ENCODE results near the gene JAG1.

Gene JAG1

GRCh38 chr20:10675450-10675848 lies 1.6 kb upstream of the JAG1 start:
- Histone ChIP-seq H3K9me3 (ENCODE audit: control insufficient read depth, insufficient read depth, low read depth, low read length) (no peaks in the 10 kb centered on the region), H3K4me3 (ENCODE audit: low read depth, low read length) (peak overlapping the region; percentile 93), H3K27ac (ENCODE audit: low read depth, low read length) (no peak overlapping the region)

GRCh38 chr20:10674684-10675449 lies 1.1 kb upstream of the JAG1 start:
- H3K9ac ChIP-seq (ENCODE audit: low read length) = peak overlapping the region; percentile 90
- peaks cover 29% of the 10 kb centered on the region for H3K4me1 ChIP-seq (ENCODE audit: control insufficient read depth, insufficient read depth, low read length)
- H3K9me3 ChIP-seq (ENCODE audit: control insufficient read depth, insufficient read depth, low read depth, low read length) = no peaks in the 10 kb centered on the region
- peak overlapping the region; percentile 93 for H3K4me3 ChIP-seq (ENCODE audit: low read depth, low read length)
- no peaks in the 10 kb centered on the region for H3K27me3 ChIP-seq (ENCODE audit: control insufficient read depth, insufficient read depth, low read length)
- no peaks in the 10 kb centered on the region; the same call in 1 of the 2 replicates for H3K36me3 ChIP-seq (ENCODE audit: control insufficient read depth, insufficient read depth, low read length)
- peak overlapping the region; percentile 96 for H3K27ac ChIP-seq (ENCODE audit: low read depth, low read length)

More at GRCh38 chr20:10675450-10675848, 1.6 kb upstream of the JAG1 start:
- Histone ChIP-seq H3K36me3 (ENCODE audit: control insufficient read depth, insufficient read depth, low read length) (no peaks in the 10 kb centered on the region; the same call in 1 of the 2 replicates), H3K4me1 (ENCODE audit: control insufficient read depth, insufficient read depth, low read length) (peaks cover 23% of the 10 kb centered on the region), H3K27me3 (ENCODE audit: control insufficient read depth, insufficient read depth, low read length) (no peaks in the 10 kb centered on the region), H3K9ac (ENCODE audit: low read length) (peak overlapping the region; percentile 90)

- H3K9me3 ChIP-seq (ENCODE audit: control insufficient read depth, insufficient read depth, low read depth, low read length) = no peaks in the 10 kb centered on the region
- peaks cover 42% of the 10 kb centered on the region for H3K4me1 ChIP-seq (ENCODE audit: control insufficient read depth, insufficient read depth, low read length)
- peak overlapping the region; percentile 93 for H3K4me3 ChIP-seq (ENCODE audit: low read depth, low read length)
- no peaks in the 10 kb centered on the region for H3K27me3 ChIP-seq (ENCODE audit: control insufficient read depth, insufficient read depth, low read length)
- H3K27ac ChIP-seq (ENCODE audit: low read depth, low read length) = peak overlapping the region; percentile 59; the same call in 1 of the 2 replicates
- peaks cover 6% of the 10 kb centered on the region; the same call in 1 of the 2 replicates for H3K36me3 ChIP-seq (ENCODE audit: control insufficient read depth, insufficient read depth, low read length)
- H3K9ac ChIP-seq (ENCODE audit: low read length) = peak overlapping the region; percentile 90
Observed at GRCh38 chr20:10673176-10673841, 490 bp downstream of the JAG1 start.

- H3K4me1 ChIP-seq (ENCODE audit: control insufficient read depth, insufficient read depth, low read length) = peaks cover 49% of the 10 kb centered on the region
- H3K4me3 ChIP-seq (ENCODE audit: low read depth, low read length) = peak overlapping the region; percentile 93
- peak overlapping the region; percentile 59; the same call in 1 of the 2 replicates for H3K27ac ChIP-seq (ENCODE audit: low read depth, low read length)
- H3K9ac ChIP-seq (ENCODE audit: low read length) = peak overlapping the region; percentile 90
- no peaks in the 10 kb centered on the region for H3K27me3 ChIP-seq (ENCODE audit: control insufficient read depth, insufficient read depth, low read length)
- H3K36me3 ChIP-seq (ENCODE audit: control insufficient read depth, insufficient read depth, low read length) = peaks cover 11% of the 10 kb centered on the region; the same call in 1 of the 2 replicates
- H3K9me3 ChIP-seq (ENCODE audit: control insufficient read depth, insufficient read depth, low read depth, low read length) = no peaks in the 10 kb centered on the region
Observed at GRCh38 chr20:10672624-10673127, 1.1 kb downstream of the JAG1 start.

DNA sequence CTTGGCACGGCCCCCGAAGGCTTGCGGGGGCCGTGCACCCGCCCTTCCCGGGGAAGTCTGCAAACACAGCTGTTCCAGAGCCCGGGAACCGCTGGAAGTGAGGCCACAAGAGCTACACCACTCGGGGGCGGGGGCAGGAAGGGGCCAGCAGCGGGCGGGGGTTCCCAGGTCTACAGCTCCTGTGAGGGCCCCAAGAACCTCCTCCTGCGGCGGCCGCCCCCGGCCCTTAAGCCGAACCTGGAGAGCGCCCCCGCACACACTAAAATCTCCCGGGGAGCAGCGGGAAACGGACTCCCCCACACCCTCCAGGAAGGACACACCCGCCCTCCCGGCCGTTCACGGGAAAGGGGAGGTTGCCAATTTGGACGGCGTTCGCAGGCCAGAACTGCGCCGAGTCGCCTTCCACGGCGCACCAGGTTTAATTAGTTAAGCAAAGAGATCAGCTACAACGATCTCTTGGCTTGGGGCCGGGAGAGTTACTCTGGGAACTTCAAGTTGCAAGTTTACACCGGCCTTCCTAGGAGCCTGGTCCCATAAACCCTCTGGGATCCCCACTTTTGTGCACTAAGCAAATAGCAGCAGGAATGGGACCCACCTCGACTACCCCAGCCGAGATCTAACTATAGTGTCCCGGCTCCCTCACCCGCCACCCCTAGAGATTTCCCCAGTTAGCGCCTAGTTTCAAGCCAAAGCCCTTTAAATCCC lies 1.7 kb downstream of the JAG1 start:
- Histone ChIP-seq H3K4me1 (ENCODE audit: control insufficient read depth, insufficient read depth, low read length) (peaks cover 55% of the 10 kb centered on the region), H3K9ac (ENCODE audit: low read length) (peak overlapping the region; percentile 90), H3K27ac (ENCODE audit: low read depth, low read length) (peak overlapping the region; percentile 59; the same call in 1 of the 2 replicates), H3K9me3 (ENCODE audit: control insufficient read depth, insufficient read depth, low read depth, low read length) (no peaks in the 10 kb centered on the region), H3K27me3 (ENCODE audit: control insufficient read depth, insufficient read depth, low read length) (no peaks in the 10 kb centered on the region), H3K4me3 (ENCODE audit: low read depth, low read length) (peak overlapping the region; percentile 93), H3K36me3 (ENCODE audit: control insufficient read depth, insufficient read depth, low read length) (peaks cover 15% of the 10 kb centered on the region; the same call in 1 of the 2 replicates)

DNA sequence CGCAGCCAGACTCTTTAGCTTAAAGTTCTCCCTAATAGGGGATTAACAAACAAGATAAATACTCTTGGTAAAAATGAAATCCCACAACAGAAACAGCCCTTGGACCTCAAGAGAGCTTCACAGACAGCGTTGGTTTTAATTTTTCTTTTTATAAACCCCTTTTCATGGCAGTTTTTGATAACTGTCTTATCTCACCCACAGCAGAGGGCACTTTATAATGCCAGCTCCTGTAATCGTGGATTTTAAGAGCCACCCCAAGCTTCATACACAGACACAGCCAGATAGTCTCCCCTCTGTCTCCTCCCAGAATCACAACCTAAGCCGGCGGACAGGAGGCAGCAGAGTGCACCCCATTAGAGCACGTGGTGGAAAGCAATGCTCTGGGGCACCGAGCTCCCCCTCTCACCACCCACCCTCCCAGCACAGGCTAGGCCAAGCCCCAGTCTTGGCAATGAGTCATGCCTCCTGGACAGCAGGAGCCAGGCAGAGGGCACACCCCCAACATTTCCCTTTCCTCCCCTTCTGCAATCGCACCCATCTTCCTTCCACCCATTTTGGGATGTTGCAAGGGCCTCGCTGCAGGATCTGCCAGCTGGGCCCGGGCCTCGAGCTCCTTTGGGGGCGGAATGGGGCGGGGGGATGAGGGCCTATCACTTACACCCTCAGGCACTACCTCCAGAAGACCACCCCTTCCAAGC lies 2.4 kb downstream of the JAG1 start:
- Histone ChIP-seq H3K4me3 (ENCODE audit: low read depth, low read length) (peak overlapping the region; percentile 93), H3K27ac (ENCODE audit: low read depth, low read length) (peak overlapping the region; percentile 59; the same call in 1 of the 2 replicates), H3K9ac (ENCODE audit: low read length) (peak overlapping the region; percentile 76), H3K4me1 (ENCODE audit: control insufficient read depth, insufficient read depth, low read length) (peaks cover 61% of the 10 kb centered on the region), H3K9me3 (ENCODE audit: control insufficient read depth, insufficient read depth, low read depth, low read length) (no peaks in the 10 kb centered on the region), H3K27me3 (ENCODE audit: control insufficient read depth, insufficient read depth, low read length) (no peaks in the 10 kb centered on the region), H3K36me3 (ENCODE audit: control insufficient read depth, insufficient read depth, low read length) (peaks cover 18% of the 10 kb centered on the region; the same call in 1 of the 2 replicates)

GRCh38 chr20:10670501-10671220 lies 3.1 kb downstream of the JAG1 start:
- no peaks in the 10 kb centered on the region for H3K9me3 ChIP-seq (ENCODE audit: control insufficient read depth, insufficient read depth, low read depth, low read length)
- no peaks in the 10 kb centered on the region for H3K27me3 ChIP-seq (ENCODE audit: control insufficient read depth, insufficient read depth, low read length)
- H3K4me3 ChIP-seq (ENCODE audit: low read depth, low read length) = peak overlapping the region; percentile 93
- H3K36me3 ChIP-seq (ENCODE audit: control insufficient read depth, insufficient read depth, low read length) = peaks cover 22% of the 10 kb centered on the region; the same call in 1 of the 2 replicates
- peaks cover 66% of the 10 kb centered on the region for H3K4me1 ChIP-seq (ENCODE audit: control insufficient read depth, insufficient read depth, low read length)
- H3K27ac ChIP-seq (ENCODE audit: low read depth, low read length) = peak overlapping the region; percentile 46; the same call in 1 of the 2 replicates
- peak overlapping the region; percentile 76 for H3K9ac ChIP-seq (ENCODE audit: low read length)

- H3K27me3 ChIP-seq (ENCODE audit: control insufficient read depth, insufficient read depth, low read length) = no peaks in the 10 kb centered on the region
- H3K27ac ChIP-seq (ENCODE audit: low read depth, low read length) = no peak overlapping the region
- H3K4me3 ChIP-seq (ENCODE audit: low read depth, low read length) = peak overlapping the region; percentile 93; the same call in 1 of the 2 replicates
- H3K4me1 ChIP-seq (ENCODE audit: control insufficient read depth, insufficient read depth, low read length) = peaks cover 66% of the 10 kb centered on the region
- peaks cover 24% of the 10 kb centered on the region; the same call in 1 of the 2 replicates for H3K36me3 ChIP-seq (ENCODE audit: control insufficient read depth, insufficient read depth, low read length)
- peak overlapping the region; percentile 4 for H3K9ac ChIP-seq (ENCODE audit: low read length)
- H3K9me3 ChIP-seq (ENCODE audit: control insufficient read depth, insufficient read depth, low read depth, low read length) = no peaks in the 10 kb centered on the region
Observed at GRCh38 chr20:10669843-10670446, 3.9 kb downstream of the JAG1 start.

DNA sequence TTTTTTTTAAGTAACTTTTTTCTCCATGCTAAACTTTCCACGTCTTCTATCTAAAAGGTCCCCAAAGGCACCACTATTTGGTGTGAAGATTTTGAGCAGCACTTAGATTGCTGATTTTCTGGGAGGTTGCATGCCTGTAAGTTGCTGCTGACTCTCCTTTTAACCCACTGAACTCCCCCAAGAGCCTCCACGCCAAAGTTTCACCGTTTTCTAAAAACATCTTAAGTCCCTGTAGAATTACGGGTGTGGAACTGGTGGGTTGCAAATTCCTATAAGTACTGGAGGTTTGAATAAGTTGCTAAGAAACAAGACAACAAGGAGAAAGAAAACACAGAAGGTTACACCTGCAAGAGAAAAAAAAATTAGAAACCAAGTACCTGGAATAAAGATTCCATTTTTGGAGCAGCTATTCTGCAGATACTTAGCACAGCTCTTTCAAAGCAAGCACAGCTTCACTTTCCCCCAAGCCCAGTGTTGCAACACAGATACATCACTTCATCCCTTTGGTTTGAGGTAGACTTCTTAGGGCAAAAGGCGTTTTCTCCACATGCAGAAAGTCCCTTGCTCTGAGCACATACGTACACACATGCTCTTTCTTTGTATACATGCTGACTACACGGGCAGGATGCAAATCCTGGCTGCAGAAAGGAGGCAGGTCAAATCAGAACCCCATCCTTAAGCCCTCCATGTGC lies 5.0 kb downstream of the JAG1 start:
- Histone ChIP-seq H3K36me3 (ENCODE audit: control insufficient read depth, insufficient read depth, low read length) (peaks cover 25% of the 10 kb centered on the region; the same call in 1 of the 2 replicates), H3K4me1 (ENCODE audit: control insufficient read depth, insufficient read depth, low read length) (peaks cover 75% of the 10 kb centered on the region), H3K9me3 (ENCODE audit: control insufficient read depth, insufficient read depth, low read depth, low read length) (no peaks in the 10 kb centered on the region), H3K27me3 (ENCODE audit: control insufficient read depth, insufficient read depth, low read length) (no peaks in the 10 kb centered on the region), H3K27ac (ENCODE audit: low read depth, low read length) (no peak overlapping the region), H3K4me3 (ENCODE audit: low read depth, low read length) (peak overlapping the region; percentile 7; the same call in 1 of the 2 replicates), H3K9ac (ENCODE audit: low read length) (no peak overlapping the region)
